Urothelium cell line (cell line): Measurements from ENCODE around the gene GIGYF2.
A peak's percentile ranks its signal among the peaks of the same experiment; 100 is the strongest.
"Not testable (repeated sequence)": the region's sequence is repeated elsewhere in the genome, so short reads cannot be mapped to it uniquely, and the experiment has no call there.

Experiments used
- DNase-seq: peaks from one replicate; pipeline ENCODE4 v3.0.0; 2011; ENCODE audit warnings: low spot score, mixed read lengths
- FAIRE-seq: peaks from 2 replicates; lab custom pipeline; 2011; peaks lifted over from hg19 to GRCh38; lab: Jason Lieb, UNC

The GIGYF2 gene

DNA sequence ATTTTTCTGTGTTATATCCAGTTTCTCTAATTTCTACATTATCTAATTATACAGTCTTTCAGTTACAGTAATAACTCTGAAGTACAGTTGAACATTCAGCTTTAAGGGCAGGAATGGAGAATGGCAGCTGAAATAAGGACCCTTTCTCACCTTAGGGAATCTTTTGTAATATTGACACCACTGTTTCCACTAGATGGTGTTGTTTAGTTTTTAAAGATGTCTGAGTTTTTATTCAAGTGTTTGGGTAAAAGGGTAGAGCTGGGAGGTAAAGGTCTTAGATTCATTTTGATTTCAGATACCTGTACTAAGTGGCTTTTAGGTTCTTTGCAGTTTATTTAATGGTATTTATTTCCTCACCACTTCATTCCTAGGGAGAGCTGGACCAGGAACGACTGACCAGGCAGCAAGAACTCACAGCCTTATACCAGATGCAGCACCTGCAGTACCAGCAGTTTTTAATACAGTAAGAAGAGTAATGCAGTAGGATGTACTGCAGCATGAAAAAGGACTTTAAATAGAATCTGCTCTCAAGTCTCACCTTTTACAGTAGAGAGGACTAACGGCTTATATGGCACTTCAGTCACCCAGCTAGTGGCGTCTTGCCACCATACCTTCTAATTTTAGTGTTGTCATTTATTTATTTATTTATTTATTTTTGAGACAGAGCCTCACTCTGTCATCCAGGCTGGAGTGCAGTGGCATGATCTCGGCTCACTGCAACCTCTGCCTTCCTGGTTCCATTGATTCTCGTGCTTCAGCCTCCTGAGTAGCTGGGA is 112.4 kb downstream of the GIGYF2 start:
- no peak for DNase-seq
- no peak for FAIRE-seq

DNA sequence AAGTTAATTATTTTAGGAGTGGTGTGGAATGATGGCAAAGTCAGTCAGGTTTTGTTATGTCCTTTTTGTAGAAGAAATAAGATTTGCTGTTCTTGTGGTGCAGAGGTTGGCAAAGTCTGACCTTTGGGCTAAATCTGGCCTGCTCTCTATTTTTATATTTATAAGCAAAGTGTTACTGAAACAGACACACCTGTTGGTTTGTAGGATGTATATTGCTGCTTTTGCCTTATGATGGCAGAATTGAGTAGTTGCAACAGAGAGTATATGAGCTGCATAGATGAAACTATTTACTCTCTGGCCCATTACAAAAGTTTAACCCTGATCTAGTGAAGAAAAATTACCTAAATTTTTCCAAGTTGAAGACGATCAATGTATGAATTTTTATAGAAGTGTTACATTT is 113.3 kb downstream of the GIGYF2 start:
- DNase-seq, result no peak
- FAIRE-seq, result no peak

DNA sequence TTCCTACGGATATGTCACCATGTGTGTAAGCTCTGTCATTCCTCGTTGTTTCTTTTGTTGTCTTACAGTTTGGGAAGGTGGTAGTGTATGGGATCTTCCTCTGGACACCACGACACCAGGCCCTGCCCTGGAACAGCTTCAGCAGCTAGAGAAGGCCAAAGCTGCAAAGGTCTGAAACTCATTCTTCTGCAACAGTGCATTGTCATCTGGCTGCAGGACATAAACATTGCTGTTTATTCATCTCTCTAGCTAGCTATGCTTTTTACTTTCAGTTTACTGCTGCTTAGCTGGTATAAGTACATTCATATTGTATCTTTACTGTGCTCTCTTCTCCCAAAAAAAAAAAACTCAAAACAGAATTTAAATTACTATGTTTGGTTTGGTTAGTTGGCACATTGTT is 118.4 kb downstream of the GIGYF2 start:
- no peak for DNase-seq
- FAIRE-seq, result no peak

DNA sequence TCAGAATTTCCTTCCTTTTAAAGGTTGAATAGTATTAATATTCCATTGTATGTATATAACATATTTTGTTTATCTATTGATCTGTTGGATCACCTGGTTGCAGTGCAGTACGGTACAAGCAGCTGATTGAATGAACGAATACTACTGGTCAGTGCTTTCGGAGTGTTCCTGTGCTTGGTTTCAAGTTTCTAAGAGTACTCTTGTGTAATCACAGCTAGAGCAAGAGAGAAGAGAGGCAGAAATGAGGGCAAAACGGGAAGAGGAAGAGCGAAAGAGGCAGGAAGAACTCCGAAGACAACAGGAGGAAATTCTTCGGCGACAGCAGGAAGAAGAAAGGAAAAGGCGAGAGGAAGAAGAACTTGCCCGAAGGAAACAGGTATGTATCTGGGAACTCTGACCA is 119.5 kb downstream of the GIGYF2 start:
- FAIRE-seq (no peak), DNase-seq (no peak)

DNA sequence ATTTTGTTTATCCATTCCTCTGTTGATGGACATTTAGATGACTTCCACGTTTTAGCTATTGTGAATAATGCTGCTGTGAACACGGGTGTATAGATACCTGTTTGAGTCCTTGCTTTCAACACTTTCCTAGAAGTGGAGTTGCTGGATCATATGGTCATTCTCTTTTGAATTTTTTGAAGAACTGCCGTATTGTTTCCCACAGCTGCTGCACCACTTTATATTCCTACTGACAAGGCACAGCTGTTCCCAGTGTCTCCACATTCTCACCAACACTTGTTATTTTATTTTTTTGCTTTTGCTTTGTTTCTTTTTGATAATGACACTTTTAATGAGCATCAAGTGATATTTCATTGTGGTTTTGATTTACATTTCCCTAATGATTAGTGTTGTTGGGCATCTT is 120.6 kb downstream of the GIGYF2 start:
- FAIRE-seq (no peak), DNase-seq (no peak)

DNA sequence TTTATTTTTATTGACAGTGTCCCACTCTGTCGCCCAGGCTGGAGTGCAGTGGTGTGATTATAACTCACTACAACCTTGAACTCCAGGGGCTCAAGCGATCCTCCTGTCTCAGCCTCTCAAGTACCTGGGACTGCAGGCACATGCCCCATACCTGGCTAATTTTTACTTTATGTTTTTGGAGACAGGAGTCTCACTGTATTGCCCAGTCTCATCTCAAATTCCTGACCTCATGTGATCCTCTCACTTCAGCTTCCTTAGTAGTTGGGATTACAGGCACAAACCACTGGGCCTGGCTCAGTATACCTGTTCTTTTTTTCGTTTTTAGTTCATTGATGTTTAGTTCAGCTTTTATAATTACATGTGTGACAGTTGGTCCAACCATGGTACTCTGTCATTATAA is 132.9 kb downstream of the GIGYF2 start:
- FAIRE-seq, result no peak
- DNase-seq, result no peak

DNA sequence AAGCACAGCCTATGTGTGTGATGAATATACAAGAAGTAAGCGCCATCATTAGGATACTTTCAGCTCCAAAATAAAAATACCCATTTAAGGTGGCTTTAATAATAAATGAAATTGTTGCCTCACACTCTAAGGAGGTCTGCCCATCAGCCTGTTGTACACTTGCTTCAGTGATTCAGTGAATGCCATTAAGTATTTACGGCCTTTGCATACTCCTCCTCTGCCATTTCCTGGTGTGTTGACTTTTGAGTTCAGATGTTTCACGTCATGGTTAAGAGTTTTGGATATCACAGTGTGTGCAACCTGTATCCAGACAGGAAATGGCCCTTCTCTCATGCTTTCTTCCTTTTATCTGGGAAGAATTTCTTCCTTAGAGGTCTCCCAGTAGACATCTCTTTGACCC is 134.4 kb downstream of the GIGYF2 start:
- DNase-seq (no peak), FAIRE-seq (no peak)

DNA sequence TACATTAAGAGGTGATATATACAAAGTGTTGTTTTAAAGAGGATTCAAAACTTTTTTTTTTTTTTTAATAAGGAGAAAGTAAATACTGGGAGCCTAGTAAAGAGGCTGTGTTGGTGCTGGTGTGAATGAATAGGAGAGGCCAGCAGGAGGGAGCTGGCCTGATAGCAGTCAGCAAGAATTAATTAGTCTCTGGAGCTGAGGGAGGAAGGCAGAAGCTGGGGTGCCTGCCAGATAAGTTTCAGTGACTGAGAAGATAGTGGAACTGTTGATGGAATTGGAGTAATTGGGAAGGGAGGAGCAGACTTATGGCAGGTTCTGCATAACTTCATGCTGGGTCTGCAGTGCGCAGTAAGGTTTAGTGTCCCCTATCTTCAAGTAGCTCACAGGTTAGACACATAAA is 136.7 kb downstream of the GIGYF2 start:
- no peak for FAIRE-seq
- DNase-seq, result no peak

DNA sequence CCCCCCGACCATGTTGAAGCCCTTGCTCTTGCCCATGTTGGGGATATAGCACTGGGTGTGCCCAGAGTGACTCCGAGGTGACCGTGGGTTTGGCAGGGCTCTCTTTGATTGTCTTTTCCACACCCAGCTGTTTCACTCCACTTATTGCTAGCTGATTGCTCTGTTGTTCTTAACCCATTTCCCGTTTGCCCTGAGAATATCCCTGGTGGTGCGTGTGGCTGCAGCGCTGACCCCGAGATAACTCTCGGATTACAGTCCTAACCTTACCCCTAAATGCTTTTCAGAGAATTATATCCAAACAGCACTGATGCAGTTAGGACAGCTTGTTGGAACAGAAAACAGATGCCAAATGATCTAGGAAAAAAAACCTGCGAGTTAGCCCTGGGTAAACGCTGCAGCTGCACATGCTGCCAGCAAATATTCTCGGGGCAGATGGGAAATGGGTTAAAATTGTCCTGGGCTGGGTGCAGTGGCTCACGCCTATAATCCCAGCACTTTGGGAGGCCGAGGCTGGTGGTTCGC is 138.6 kb downstream of the GIGYF2 start:
- no peak for DNase-seq
- no peak for FAIRE-seq

DNA sequence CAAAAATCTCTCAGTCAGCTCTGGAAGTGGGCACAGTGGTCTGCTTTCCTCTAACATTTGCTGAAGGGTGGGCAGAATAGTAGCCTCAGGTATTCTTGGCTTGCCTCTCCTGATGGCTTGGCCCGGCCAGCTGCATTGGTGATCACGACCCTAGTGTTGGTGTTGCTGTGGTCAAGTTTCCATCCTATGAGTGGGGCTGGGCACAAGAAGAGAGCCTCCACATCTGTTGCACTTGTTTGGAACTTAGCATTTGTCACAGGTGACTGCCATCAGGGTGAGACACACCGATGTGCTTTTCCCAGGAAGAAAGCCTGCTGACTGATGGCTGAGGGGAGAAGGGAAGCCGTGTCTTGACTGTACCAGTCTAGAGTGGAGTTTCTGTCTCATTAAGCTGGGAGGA is 139.8 kb downstream of the GIGYF2 start:
- DNase-seq, result no peak
- peak; percentile 32 for FAIRE-seq

DNA sequence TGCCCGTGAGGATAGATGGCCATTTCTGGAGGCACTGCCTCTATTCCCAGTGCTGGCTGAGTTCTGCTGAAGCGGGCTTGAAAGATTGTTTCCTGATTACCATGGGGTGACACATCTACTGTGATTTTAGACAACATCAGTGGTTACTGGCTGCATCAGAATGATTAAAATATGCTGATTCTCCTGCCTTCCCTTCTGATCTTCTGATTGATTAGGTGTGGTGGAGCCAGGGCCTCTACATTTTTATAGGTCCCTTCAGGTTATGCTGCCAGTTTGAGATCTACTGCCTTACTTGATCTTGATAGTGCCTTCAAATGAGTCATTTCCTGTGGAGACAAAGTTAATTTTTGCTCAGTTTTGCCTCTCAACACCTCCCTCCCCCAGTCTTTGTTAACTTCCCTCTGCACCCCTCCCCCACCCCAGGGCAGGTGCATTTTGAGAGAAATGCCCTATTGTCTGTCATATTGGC is 141.3 kb downstream of the GIGYF2 start:
- FAIRE-seq (no peak), DNase-seq (peak; percentile 40)

DNA sequence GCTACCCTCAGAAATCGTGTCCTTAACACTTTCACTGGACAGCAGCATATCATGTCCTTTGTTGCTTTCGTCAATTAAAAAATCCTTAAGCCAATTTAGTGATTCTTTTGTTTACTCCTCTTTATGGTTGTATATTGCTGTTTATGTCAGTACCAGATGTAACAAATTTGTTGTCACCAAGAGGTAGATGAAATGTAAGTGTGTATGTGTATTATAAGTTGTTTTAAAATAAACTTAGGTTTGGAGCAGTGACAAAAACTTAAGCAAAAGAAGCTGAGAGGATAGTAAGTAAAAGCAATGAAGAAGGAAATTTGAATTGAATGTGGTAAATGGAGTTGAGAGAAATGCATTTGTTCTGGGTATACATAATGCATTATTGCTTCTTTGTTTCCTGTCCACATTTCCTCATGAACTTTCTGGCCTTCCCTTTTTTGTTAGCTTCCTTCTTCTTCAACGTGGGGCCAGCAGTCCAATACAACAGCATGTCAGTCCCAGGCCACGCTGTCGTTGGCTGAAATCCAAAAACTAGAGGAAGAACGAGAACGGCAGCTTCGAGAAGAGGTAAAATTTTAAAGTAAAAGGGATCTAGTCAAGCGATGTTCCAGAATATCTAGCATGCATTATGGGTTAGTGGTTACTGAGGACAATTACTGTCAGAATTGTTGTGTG is 142.4 kb downstream of the GIGYF2 start:
- DNase-seq (no peak), FAIRE-seq (no peak)

DNA sequence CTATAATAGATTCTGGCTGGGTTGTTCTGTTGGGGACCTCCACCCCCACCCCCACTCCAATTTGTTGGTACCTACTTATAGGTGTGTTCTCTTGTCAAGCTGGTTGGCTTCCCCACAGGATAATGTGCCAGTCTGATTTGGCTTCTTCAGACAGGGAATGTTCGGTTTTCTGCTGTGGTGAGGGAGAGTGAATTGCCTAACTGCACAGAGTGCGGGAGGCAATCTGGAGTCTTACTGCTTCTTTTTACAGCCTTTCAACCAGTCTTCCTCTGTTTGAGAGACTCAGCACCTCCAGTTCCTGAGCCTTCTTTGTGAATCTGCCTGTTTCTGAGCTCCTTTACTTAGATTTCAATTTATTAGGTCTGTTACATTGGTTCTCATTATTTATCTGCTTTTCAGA is 145.6 kb downstream of the GIGYF2 start:
- DNase-seq (no peak), FAIRE-seq (no peak)

DNA sequence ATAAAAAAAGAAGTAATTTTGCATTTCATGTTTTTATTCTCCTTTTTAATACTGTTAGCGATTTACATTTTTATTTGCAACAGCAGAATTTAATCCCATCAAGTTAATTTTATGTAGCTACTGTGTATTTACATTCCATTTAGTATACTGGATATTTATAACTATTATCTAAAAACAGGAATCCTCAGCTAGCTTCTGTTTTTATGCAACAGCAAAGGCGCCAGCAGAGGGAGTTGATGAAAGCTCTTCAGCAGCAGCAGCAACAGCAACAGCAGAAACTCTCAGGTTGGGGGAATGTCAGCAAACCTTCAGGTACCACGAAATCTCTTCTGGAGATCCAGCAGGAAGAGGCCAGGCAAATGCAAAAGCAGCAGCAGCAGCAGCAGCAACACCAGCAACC is 146.7 kb downstream of the GIGYF2 start:
- FAIRE-seq, result no peak
- DNase-seq, result no peak

DNA sequence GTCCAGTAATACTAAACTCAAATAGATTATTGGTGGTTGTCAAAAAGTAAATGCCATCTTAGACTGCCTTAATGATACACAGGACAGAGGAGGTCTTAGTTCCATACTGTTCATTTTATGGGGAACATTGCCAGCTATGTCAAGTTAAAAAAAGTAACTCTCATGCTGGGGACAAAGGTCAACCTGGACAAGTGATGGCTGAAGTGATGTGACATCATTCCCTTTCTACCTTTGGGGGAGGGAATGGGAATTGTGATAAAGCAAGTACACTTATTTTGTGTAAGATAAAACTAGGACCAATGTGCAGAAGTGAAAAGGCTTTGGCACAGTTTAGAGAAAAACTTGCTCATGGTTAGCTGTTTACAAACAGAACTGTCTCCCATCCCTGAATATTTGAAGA is 148.9 kb downstream of the GIGYF2 start:
- FAIRE-seq, result no peak
- no peak for DNase-seq

DNA sequence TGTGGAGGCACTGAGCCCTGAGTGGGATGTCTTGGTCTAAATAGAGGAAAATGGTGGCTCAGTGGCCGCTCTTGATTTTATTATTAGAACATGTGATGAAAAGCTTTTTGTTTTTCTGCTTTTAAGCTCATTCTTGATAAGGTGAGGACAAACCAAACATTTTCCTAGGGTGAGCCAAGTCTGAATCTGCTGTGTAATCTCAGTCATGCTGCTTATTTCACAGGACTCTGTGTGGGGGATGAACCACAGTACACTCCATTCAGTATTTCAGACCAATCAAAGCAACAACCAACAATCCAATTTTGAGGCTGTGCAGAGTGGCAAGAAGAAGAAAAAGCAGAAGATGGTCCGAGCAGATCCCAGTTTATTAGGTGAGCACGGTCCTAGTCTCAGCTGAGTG is 152.9 kb downstream of the GIGYF2 start:
- DNase-seq (no peak), FAIRE-seq (no peak)

DNA sequence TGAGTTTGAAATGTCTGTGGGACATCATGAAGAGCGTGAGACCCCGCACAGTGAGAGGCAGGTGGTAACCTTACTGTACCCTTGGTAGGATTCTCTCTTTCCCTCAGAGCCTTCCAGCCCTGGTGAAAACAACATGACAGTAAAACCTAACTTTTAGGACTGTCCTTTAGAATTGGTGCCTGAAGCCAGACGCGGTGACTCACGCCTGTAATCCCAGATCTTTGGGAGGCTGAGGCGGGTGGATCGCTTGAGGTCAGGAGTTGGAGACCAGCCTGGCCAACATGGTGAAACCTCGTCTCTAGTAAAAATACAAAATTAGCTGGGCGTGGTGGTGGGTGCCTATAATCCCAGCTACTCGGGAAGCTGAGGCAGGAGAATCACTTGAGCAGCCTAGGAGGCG is 154.9 kb downstream of the GIGYF2 start:
- not testable (repeated sequence) for FAIRE-seq, DNase-seq

DNA sequence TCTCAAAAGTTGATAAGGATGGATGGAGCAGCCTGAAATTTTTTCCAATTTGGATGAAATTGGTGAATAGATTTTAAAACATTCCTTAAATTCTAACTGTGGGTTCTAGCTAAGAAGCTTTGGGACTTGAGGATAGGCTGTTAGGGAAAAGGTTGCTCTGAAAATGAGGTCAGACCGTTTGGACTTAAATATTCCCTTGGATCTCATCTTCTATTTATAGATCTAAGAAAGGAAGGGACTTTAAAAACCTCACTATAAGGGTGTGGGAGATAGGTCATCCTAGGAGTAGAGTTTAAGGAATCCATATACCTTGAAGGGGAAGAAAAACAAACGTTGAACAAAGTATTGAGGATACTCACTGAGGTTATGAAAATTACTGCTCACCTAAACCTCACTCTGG is 155.5 kb downstream of the GIGYF2 start:
- DNase-seq, result no peak
- no peak for FAIRE-seq

DNA sequence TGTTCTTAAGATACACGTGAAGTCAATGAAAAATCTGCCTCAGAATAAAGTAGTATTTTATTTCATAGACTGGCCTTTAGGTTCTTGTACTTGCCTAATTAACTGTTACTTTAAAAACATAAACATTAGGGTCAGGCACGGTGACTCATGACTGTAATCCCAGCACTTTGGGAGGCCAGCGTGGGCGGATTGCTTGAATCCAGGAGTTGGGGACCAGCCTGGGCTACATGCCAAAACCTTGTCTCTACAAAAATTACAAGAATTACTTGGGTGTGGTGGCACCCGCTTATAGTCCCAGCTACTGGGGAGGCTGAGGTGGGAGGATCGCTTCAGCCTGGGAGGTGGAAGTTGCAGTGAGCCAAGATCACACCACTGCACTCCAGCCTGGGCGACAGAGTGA is 157.0 kb downstream of the GIGYF2 start:
- FAIRE-seq (no peak), DNase-seq (no peak)

DNA sequence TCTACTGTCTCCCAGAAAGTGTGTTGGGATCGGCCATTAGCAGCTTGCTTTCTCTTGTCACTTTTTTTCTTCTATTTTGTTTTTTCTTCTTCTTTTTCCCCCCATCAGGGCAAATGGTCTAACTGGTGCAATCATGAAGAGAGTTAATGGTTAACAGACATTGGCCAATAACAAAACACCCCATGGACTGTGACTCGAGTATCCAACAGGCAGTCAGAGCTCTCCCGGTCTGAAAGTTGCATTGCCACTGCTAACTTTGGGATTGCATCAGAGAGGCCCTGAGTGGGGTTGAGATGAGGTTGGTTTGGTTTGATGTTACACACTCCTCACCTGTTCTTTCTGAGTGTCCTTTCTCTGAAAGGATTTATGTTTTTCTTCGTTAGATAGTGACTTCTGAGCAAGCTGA is 160.0 kb downstream of the GIGYF2 start:
- FAIRE-seq (no peak), DNase-seq (no peak)

DNA sequence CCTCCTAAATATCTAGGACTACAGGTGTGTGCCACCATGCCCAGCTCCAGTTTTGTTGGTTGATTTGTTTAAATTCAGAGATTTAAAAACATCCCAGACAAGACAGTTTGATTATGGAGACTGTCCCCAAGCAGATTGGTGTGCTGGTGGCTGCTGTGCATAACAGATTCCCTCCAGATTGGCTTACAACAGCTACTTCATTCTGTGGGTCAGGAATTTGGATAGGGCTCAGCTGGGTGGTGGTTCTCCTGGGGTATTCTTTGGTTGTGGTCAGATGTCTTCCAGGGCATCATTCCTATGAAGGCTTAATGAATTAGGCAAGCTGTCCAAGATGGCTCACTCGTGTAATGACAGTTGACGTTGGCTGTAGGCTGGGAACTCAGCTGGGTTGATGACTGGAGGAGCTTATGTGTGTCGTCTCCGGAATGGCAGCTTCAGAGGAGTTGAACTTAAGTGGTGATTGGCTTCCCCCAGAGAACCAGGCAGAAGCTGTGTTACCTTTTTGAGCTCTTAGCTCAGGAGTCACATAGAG is 162.3 kb downstream of the GIGYF2 start:
- DNase-seq (no peak), FAIRE-seq (no peak)
